Mesendoderm (in vitro differentiated cells): ENCODE data around the gene PELI2.

ENCODE experiments used
- DNase-seq: peaks from one replicate; pipeline ENCODE4 v3.0.0; 2013
- H2AK5ac ChIP-seq: 2 replicates; pipeline ENCODE4 v1.6.1; 2013; ENCODE audit warnings: low read length, inconsistent platforms
- H2BK120ac ChIP-seq: 2 replicates; pipeline ENCODE4 v1.6.1; 2013; ENCODE audit warnings: low read depth, mild to moderate bottlenecking, low read length, moderate library complexity, mixed read lengths
- H2BK15ac ChIP-seq: replicated peaks from 2 replicates; pipeline ENCODE4 v1.6.1; 2013; ENCODE audit warnings: low read depth, mild to moderate bottlenecking, moderate library complexity
- H2BK5ac ChIP-seq: 2 replicates; pipeline ENCODE4 v1.6.1; 2013; ENCODE audit warnings: low read length, inconsistent platforms
- H3K18ac ChIP-seq: 2 replicates; pipeline ENCODE4 v1.6.1; 2013; ENCODE audit warnings: mild to moderate bottlenecking, low read length, mixed read lengths
- H3K23ac ChIP-seq: one replicate; pipeline ENCODE4 v1.6.1; 2013; ENCODE audit warnings: low read length
- H3K27ac ChIP-seq: 2 replicates; pipeline ENCODE4 v1.5.1; 2013; ENCODE audit warnings: low read depth, mild to moderate bottlenecking, inconsistent platforms, low read length, moderate library complexity
- H3K27me3 ChIP-seq: 2 replicates; pipeline ENCODE4 v1.6.1; 2013; ENCODE audit warnings: low read length, control low read depth, mild to moderate bottlenecking, inconsistent platforms; ENCODE audit not compliant: insufficient read depth, poor library complexity
- H3K36me3 ChIP-seq: 2 replicates; pipeline ENCODE4 v1.6.1; 2013; ENCODE audit warnings: low read length, inconsistent platforms; ENCODE audit not compliant: control insufficient read depth, insufficient read depth
- H3K4ac ChIP-seq: one replicate; pipeline ENCODE4 v1.6.1; 2013; ENCODE audit warnings: low read depth, mild to moderate bottlenecking, low read length, moderate library complexity
- H3K4me1 ChIP-seq: 2 replicates; pipeline ENCODE4 v1.6.1; 2013; ENCODE audit warnings: low read depth, low read length, inconsistent platforms; ENCODE audit not compliant: control insufficient read depth
- H3K4me2 ChIP-seq: 2 replicates; pipeline ENCODE4 v1.6.1; 2013; ENCODE audit warnings: low read length
- H3K4me3 ChIP-seq: 2 replicates; pipeline ENCODE4 v1.5.1; 2013; ENCODE audit warnings: mild to moderate bottlenecking, low read length
- H3K56ac ChIP-seq: one replicate; pipeline ENCODE4 v1.6.1; 2013; ENCODE audit warnings: low read length
- H3K79me1 ChIP-seq: 2 replicates; pipeline ENCODE4 v1.6.1; 2013; ENCODE audit warnings: low read length, inconsistent platforms
- H3K79me2 ChIP-seq: 2 replicates; pipeline ENCODE4 v1.6.1; 2013; ENCODE audit warnings: mild to moderate bottlenecking, low read length; ENCODE audit not compliant: control insufficient read depth, insufficient read depth
- H3K9ac ChIP-seq: 2 replicates; pipeline ENCODE4 v1.6.1; 2013; ENCODE audit warnings: low read length, inconsistent platforms
- H4K5ac ChIP-seq: one replicate; pipeline ENCODE4 v1.6.1; 2013; ENCODE audit warnings: low read length
- H4K8ac ChIP-seq: one replicate; pipeline ENCODE4 v1.6.1; 2013; ENCODE audit warnings: low read depth, mild to moderate bottlenecking, control low read depth, low read length, moderate library complexity
- WGBS: extraction: QIAGEN DNeasy Blood & Tissue Kit; methylation state at CpG from one replicate; pipeline ENCODE4 v1.1.7; 2013; ENCODE audit warnings: low lambda C conversion rate, missing lambda C conversion rate; ENCODE audit not compliant: insufficient coverage; ENCODE audit errors: extremely low coverage; 5-methylcytosine and 5-hydroxymethylcytosine counted together

The PELI2 gene

DNA sequence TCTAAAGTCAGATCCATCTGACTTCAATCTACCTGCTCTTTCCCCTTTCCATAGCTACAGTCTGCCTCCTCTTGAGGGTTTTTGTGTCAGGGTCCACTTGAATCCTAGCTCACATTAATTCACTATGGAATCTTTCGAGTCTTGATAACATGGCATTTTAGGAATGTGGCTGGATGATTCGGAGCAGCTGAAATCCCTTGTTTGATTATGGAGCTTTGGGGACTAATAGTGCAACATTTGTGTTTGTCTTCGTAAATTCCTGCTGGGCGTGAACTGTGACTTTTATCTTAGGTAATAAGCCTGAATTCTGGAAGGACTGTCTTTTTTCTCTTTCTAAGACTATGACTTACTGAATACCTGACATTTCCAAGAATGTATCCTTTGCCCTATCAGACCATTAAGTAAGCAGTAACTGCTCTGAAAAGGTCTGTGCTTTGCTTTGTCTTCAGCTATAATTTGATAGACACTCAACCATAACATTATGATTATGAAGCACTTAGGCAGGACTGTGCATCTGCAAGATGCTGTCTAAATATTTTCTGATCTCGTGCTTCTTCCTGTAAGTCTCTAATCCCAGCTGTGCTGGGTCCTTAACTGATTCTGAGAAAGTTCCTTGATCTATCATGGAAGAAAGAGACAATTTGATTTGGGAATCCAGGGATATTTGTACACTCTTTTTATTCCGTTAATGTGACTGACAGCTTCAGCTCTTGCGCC lies 19.0 kb upstream of the PELI2 start:
- H3K4me1 ChIP-seq, result peaks cover 2% of the 10 kb centered on the region
- WGBS, result no CpG with 5 or more reads among the region's 7 CpGs
- H3K27me3 ChIP-seq, result no peaks in the 10 kb centered on the region
- no peak overlapping the region for H2BK120ac ChIP-seq
- no peaks in the 10 kb centered on the region for H3K79me1 ChIP-seq
- no peak overlapping the region for H2AK5ac ChIP-seq
- no peak overlapping the region for H4K5ac ChIP-seq
- H3K4ac ChIP-seq, result no peak overlapping the region
- no peaks in the 10 kb centered on the region for H3K36me3 ChIP-seq
- DNase-seq, result peak; percentile 59
- no peaks in the 10 kb centered on the region for H3K79me2 ChIP-seq
- no peak overlapping the region for H3K4me3 ChIP-seq
- H3K4me2 ChIP-seq, result no peak overlapping the region
- no peak overlapping the region for H2BK5ac ChIP-seq
- no peak overlapping the region for H3K23ac ChIP-seq
- no peak overlapping the region for H4K8ac ChIP-seq
- H3K27ac ChIP-seq, result no peak overlapping the region
- H3K9ac ChIP-seq, result no peak overlapping the region
- no peak overlapping the region for H3K18ac ChIP-seq
- H2BK15ac ChIP-seq, result no peak overlapping the region
- H3K56ac ChIP-seq, result no peak overlapping the region

DNA sequence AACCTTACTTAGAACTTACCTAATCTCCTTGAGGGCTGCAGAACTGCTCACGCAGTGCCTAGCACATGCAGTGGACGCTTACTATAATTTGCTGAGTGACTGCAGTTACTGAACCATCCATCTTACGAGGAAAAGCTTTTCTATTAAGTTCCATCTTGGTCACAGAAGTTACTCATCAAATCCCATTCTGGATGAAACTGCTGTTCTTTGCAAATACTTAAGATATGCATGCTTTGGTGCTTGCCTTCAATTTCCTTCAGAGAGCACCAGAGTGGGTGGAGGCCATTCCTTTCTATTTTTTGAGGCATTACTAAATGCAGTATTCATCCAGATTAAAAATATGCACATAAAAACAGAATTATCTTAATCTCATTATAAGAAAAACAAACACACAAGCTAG lies 17.7 kb upstream of the PELI2 start:
- Histone ChIP-seq H3K79me1 (no peaks in the 10 kb centered on the region), H2BK5ac (no peak overlapping the region), H3K4me2 (no peak overlapping the region), H2BK120ac (no peak overlapping the region), H4K8ac (no peak overlapping the region), H3K27me3 (no peaks in the 10 kb centered on the region), H4K5ac (no peak overlapping the region), H3K4me1 (peaks cover 2% of the 10 kb centered on the region), H3K4me3 (no peak overlapping the region), H3K27ac (no peak overlapping the region), H3K36me3 (no peaks in the 10 kb centered on the region), H3K9ac (no peak overlapping the region), H3K18ac (no peak overlapping the region), H2AK5ac (no peak overlapping the region), H3K56ac (no peak overlapping the region), H3K23ac (no peak overlapping the region), H3K4ac (no peak overlapping the region), H2BK15ac (no peak overlapping the region), H3K79me2 (no peaks in the 10 kb centered on the region)
- no CpG with 5 or more reads among the region's 3 CpGs for WGBS
- DNase-seq, result no peak

DNA sequence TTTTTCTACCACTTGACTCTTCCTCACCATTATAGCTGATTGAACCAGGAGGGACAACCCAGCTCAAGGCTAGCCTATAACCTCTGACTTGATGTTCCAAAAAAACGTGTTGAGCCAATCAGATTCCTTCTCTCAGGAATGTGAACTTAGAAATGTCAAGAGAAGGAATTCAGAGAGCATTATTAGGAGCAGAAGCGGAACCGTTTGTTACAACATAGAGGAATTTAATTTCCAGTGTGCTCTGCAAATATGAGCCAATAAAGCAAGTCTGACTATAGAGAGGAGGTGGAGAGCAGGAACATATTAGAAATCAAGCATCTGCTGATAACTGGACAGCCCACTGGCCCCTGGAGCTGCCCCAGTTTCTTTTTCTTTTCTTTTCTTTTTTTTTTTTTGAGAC lies 15.3 kb upstream of the PELI2 start:
- no peak overlapping the region for H2BK5ac ChIP-seq
- DNase-seq, result peak; percentile 31
- H3K79me1 ChIP-seq, result no peaks in the 10 kb centered on the region
- no peak overlapping the region for H3K56ac ChIP-seq
- no peak overlapping the region for H3K18ac ChIP-seq
- H3K4me2 ChIP-seq, result no peak overlapping the region
- H3K4ac ChIP-seq, result no peak overlapping the region
- H4K8ac ChIP-seq, result no peak overlapping the region
- no peak overlapping the region for H4K5ac ChIP-seq
- H3K4me1 ChIP-seq, result peaks cover 2% of the 10 kb centered on the region
- H3K4me3 ChIP-seq, result no peak overlapping the region
- no peaks in the 10 kb centered on the region for H3K27me3 ChIP-seq
- H3K9ac ChIP-seq, result no peak overlapping the region
- no CpG with 5 or more reads among the region's 3 CpGs for WGBS
- H2AK5ac ChIP-seq, result no peak overlapping the region
- no peak overlapping the region for H3K27ac ChIP-seq
- no peaks in the 10 kb centered on the region for H3K36me3 ChIP-seq
- no peak overlapping the region for H2BK120ac ChIP-seq
- no peaks in the 10 kb centered on the region for H3K79me2 ChIP-seq
- no peak overlapping the region for H2BK15ac ChIP-seq
- H3K23ac ChIP-seq, result no peak overlapping the region

DNA sequence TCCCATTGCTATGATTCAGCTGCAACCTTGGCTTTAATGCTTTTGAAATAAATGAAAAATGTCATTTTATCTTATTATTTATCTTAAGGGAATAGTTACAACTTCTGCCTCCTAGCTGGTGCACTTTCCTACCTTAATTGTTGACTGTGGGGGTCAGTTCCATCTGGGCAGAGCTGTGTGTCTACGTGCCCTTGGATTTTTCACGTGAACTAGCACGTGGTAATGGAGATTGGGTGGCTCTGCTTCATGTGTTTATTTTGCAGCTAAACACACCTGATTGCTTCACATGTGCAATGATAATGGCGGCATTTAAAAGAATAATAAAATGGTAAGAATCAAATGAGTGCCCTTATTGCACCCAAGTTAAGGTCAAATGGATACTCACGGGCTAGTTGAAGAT lies 10.6 kb upstream of the PELI2 start:
- no CpG with 5 or more reads among the region's 5 CpGs for WGBS
- H2AK5ac ChIP-seq, result no peak overlapping the region
- H3K79me1 ChIP-seq, result no peaks in the 10 kb centered on the region
- no peak overlapping the region for H3K23ac ChIP-seq
- no peak overlapping the region for H4K8ac ChIP-seq
- H3K18ac ChIP-seq, result no peak overlapping the region
- H3K36me3 ChIP-seq, result no peaks in the 10 kb centered on the region
- no peaks in the 10 kb centered on the region for H3K4me1 ChIP-seq
- DNase-seq, result no peak
- no peak overlapping the region for H3K4me3 ChIP-seq
- no peak overlapping the region for H2BK15ac ChIP-seq
- H3K56ac ChIP-seq, result no peak overlapping the region
- H3K27ac ChIP-seq, result no peak overlapping the region
- no peak overlapping the region for H3K4me2 ChIP-seq
- no peaks in the 10 kb centered on the region for H3K79me2 ChIP-seq
- no peak overlapping the region for H3K4ac ChIP-seq
- H4K5ac ChIP-seq, result no peak overlapping the region
- no peak overlapping the region for H2BK120ac ChIP-seq
- no peak overlapping the region for H3K9ac ChIP-seq
- H2BK5ac ChIP-seq, result no peak overlapping the region
- no peaks in the 10 kb centered on the region for H3K27me3 ChIP-seq

DNA sequence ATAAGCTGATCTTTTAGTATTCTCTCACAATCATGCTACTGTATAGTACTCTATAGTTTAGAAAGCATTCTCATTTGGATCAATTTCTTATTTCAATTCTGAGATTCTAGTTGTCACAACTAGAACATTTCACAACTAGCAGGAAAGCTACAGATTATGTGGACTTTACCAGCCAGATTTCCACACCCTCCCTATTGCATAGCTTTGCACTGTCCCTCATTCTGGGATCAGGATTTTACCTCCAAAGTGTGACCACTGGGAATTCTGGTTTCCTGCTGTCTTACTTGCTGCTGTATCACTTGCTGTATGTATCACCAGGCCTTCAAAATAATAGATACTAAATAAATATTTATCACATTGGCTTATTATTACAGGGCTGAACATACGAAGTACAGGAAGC lies 10.2 kb upstream of the PELI2 start:
- H4K8ac ChIP-seq, result no peak overlapping the region
- H3K4me2 ChIP-seq, result no peak overlapping the region
- no peak overlapping the region for H2BK5ac ChIP-seq
- no peak overlapping the region for H3K4me3 ChIP-seq
- no peaks in the 10 kb centered on the region for H3K4me1 ChIP-seq
- no peaks in the 10 kb centered on the region for H3K79me2 ChIP-seq
- H3K27ac ChIP-seq, result no peak overlapping the region
- no peak overlapping the region for H3K56ac ChIP-seq
- H2BK15ac ChIP-seq, result no peak overlapping the region
- H4K5ac ChIP-seq, result no peak overlapping the region
- no peak overlapping the region for H2BK120ac ChIP-seq
- H3K79me1 ChIP-seq, result no peaks in the 10 kb centered on the region
- H3K36me3 ChIP-seq, result no peaks in the 10 kb centered on the region
- no peak overlapping the region for H3K4ac ChIP-seq
- H3K18ac ChIP-seq, result no peak overlapping the region
- H2AK5ac ChIP-seq, result no peak overlapping the region
- H3K27me3 ChIP-seq, result no peaks in the 10 kb centered on the region
- H3K23ac ChIP-seq, result no peak overlapping the region
- no CpG with 5 or more reads among the region's 1 CpG for WGBS
- no peak for DNase-seq
- H3K9ac ChIP-seq, result no peak overlapping the region

DNA sequence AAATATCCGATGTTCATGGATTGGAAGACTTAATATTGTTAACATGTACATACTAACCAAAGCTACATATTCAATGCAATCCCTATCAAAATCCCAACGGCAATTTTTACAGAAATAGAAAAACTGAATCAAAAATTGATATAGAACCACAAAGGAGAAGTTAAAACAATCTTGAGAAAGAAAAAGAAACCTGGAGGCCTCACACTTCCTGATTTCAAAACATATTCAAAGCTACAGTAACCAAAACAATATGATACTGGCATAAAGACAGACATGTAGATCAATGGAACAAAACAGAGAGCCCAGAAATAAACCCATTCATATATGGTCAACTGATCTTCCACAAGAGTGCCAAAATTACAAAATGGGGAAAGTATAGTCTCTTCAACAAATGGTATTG lies 5.4 kb upstream of the PELI2 start:
- Histone ChIP-seq H3K79me2 (no peaks in the 10 kb centered on the region), H3K9ac (no peak overlapping the region), H2AK5ac (no peak overlapping the region), H3K27ac (no peak overlapping the region), H4K5ac (no peak overlapping the region), H3K4me1 (no peaks in the 10 kb centered on the region), H3K27me3 (no peaks in the 10 kb centered on the region), H2BK5ac (no peak overlapping the region), H3K23ac (no peak overlapping the region), H4K8ac (no peak overlapping the region), H3K4me3 (no peak overlapping the region), H3K4me2 (no peak overlapping the region), H3K79me1 (no peaks in the 10 kb centered on the region), H3K56ac (no peak overlapping the region), H3K36me3 (no peaks in the 10 kb centered on the region), H3K4ac (no peak overlapping the region), H2BK15ac (no peak overlapping the region), H2BK120ac (no peak overlapping the region), H3K18ac (no peak overlapping the region)
- WGBS, result no CpG with 5 or more reads among the region's 2 CpGs
- no peak for DNase-seq
